ENCODE measurements around the gene RMI2. TPM values are rescaled to one million over a fixed set of nuclear protein-coding genes. Genes with fewer than 3 reads are reported as not detected.

RMI2 gene
- total RNA-seq, 1 donor from 2014 or later = 0.70 TPM

DNA sequence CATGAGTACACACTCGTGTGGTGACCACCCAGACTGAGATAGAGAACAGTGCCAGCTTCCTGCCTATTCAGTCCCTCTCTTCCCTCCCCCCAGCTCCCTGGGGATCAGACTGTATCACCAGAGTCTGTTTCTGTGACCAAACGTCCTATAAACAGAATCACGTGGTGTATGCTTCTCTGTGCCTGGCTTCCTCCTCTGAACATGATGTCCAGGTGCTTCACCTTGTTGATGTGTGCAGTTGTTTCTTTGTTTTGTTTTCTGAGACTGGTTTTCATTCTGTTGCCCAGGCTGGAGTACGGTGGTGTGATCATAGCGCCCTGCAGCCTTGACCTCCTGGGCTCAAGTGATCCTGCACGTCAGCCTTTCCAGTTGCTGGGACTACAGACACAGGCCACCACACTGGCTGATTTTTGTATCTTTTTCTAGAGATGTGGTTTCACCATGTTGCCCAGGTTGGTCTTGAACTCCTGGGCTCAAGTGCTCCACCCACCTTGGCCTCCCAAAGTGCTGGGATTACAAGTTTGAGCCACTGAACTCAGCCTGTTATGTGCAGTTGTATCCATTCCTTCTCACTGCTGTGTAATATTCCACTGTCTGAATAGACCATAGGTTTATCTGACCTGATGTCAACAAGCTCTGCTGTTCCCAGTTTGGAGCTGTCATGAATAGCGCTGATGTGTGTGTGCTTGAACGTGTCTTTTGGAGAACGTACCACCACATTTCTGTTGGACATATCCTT, 35.2 kb upstream of the RMI2 start:
- ATAC-seq (peak; percentile 56), DNase-seq (ENCODE audit: low spot score) (no peak)

DNA sequence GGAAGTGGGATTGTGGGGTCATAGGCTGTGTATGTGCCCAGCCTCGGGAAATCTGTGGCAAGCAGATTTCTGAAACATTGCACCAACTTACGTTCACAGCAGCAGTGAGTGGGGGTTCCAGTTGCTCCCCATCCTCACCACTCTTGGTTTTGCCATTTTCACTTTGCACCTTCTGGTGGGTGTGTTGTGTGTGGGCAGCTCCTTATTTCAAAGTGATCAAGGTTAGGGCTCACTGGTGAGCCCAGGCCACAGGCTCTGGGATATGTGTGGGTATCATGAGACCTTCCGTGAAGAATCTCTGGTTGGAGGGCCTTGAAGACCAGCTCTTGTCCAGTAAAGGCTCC, 34.7 kb upstream of the RMI2 start:
- DNase-seq (ENCODE audit: low spot score) = no peak
- ATAC-seq = no peak

DNA sequence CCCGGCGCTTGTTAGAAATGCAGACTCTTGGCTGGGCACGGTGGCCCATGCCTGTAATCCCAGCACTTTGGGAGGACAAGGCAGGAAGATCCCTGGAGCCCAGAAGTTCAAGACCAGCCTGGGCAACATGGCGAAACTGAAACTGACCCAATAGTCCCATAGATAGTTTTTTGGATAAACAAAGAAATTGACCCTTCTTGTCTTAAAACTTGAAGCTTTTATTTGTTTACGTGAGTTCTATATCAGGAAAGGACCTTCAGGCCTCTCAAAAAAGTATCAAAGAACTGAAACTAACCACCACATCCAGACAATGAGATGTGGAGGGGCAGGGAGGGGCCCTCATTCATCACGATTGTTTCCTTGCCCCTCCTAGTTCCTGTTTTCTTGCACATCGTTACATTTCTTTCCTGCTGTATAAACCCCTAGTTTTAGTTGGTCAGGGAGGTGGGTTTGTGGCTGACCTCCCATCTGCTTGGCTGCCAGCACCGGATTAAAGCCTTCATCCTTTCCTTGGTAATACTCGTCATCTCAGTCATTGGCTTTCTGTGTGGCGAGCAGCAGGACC, 34.2 kb upstream of the RMI2 start:
- ATAC-seq = no peak
- DNase-seq (ENCODE audit: low spot score) = no peak

DNA sequence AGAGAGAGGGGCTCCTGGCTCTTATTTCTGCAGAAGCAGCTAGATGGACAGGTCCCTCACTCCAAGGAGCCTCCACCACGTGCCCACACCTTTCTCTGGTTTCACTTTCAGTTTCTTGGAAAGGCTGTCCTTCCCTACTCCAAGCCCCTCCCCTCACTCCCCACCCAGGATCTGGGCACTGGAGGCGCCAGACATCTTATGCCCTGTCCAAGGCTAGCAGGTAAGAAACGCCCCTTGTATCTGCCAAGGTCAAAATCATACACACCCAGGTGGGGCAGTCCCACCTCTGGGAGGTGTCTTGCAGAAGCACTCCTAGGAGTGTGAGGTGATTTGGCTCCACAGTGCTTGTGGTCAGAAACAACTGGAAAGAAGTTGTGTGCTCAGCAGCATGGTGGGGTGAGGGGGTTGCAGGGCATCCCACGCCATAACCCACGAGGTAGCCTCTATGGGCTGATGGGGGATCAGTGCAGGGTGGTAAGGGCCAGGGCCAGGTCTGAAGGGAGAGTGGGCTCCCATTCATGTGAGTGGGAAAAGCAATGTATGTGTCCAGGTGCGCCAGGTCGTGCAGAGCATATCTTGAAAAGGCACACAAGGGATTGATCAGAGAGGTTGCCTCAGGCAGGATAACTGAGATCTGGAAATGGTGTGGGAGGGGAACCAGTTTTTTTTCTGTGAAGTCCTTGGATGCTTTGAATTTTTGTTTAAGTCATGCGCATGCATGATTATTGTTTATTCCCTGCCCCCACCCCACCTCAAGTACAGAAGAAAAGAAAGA, 32.4 kb upstream of the RMI2 start:
- no peak for DNase-seq (ENCODE audit: low spot score)
- peak; percentile 52 for ATAC-seq

DNA sequence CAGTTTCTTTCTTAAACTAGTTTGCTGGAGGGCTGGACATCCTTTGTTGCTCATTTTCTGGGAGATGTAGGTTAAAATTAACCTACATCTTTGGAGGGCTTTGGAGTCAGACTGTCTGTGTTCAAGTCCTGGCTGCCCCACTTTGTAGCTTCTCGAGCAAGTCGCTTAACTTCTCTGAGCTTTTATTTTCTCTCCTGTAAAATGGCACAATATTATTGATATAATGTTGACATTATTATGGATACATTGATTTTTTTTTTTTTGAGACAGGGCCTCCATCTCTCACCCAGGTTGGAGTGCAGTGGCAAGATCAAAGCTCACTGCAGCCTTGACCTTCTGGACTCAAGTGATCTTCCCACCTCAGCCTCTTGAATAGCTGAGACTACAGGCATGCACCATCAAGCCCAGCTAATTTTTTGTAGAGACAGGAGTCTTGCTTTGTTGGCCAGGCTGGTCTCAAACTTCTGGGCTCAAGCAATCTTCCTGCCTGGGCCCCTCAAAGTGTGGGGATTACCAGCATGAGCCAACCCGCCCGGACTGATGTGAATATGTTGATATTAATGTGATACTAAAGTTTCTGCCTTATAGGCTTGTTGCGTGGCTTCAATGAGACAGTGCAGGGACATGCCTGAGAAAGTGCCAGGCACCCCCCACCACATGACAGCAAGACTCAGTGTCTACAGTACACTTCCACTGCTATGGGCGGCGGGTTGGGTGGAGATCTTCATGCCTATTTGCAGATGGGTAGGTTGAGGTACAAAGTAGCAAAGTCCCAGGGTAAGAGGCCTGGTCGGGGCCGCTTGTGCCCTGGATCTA, 31.6 kb upstream of the RMI2 start:
- no peak for ATAC-seq

DNA sequence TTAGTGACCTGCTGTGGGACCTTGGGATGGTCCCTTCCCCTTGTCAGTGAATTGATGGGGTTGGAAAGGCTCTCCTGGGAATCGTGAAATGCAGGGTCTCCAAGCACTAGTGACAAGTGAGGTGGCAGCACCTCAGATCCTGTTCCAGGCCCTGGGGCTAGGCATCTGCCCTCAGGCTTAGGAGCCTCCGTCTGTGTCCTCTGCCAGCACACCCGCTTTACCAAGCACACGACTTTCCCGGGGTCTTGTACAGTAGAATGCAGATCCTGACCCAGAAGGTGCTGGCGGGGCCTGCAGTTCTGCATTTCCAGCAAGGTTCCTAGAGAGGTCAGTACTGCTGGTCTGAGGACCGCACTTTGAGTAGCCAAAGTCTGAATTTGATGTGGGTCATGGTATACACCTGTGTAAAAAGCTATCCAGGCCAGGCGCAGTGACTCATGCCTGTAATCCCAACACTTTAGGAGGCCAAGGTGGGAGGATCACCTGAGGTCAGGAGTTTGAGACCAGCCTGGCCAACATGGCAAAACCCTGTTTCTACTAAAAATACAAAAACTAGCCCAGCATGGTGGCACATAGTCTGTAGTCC, 30.9 kb upstream of the RMI2 start:
- ATAC-seq (no peak), DNase-seq (ENCODE audit: low spot score) (no peak)

More for the DNA sequence above, 31.6 kb upstream of the RMI2 start:
- DNase-seq (ENCODE audit: low spot score) = no peak

DNA sequence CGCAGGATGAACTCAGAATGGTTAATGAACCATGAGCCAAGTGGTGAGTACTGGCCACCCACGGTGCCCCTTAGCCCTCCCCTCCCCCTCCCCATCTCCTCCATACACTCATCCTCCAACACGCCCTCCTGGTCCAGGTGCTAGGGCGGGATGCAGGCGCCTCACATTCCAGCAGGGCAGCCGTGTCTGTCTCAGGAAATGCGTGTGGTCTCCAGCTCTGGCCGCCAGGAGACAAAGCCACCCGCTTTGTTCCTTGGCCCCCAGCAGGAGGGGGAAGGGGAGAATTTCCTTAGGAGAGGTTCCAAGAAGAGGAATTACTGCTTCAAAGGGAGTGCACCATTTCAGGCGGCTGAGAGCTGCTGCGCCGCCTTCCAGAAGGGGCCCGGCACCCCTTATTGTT, 29.7 kb upstream of the RMI2 start:
- no peak for ATAC-seq
- DNase-seq (ENCODE audit: low spot score) = no peak

DNA sequence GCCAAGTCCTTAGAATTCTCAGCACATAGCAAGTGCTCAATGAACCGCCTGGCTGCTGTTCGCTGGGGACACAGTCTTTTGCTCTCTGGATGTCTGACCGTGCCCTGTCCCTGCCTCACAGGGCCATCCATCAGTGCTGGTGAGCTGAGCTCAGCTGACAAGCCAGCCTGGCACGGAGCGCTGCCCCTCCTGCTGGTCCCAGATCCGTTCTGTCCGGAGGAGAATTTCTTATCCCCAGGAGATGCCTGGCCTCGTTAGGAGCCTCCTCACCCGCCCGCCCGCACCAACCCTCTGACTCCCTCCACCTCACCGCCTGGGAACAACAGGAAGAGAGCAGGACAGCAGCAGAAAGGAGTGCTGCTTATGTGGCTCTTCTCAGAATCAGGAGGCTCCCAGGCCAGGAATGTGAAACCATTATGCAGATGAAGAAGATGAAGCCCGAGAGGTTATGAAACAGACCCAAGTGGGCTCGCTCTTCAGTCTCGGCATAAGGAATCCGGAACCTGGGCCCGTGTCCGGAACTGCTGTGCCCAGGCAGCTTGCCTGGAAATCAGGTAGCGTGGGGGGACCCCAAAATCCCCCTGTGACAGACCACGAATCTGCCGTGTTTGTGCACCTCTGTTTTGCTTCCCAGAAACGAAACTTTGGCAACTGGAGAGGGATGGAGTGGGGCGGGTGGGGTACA, 28.8 kb upstream of the RMI2 start:
- no peak for DNase-seq (ENCODE audit: low spot score)
- no peak for ATAC-seq

DNA sequence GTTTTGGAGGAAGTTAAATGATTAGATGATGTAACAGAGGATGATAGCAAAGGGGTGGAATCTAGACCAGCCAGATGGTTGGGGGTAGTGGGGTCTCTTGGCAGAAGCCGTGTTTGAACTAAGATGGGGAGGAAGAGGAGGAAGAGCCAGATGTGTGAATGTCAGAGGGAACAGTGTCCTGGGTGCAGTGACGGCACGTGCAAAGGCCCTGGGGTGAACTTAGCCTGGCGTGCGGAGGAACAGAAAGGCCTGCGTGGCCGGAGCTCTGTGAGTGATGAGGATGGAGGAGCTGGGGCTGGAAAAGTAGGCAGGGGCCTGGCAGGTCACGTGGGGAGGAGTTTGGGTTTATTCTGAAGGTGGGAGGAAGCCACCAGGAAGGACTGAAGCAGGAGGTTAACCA, 26.4 kb upstream of the RMI2 start:
- DNase-seq (ENCODE audit: low spot score) = no peak
- no peak for ATAC-seq

DNA sequence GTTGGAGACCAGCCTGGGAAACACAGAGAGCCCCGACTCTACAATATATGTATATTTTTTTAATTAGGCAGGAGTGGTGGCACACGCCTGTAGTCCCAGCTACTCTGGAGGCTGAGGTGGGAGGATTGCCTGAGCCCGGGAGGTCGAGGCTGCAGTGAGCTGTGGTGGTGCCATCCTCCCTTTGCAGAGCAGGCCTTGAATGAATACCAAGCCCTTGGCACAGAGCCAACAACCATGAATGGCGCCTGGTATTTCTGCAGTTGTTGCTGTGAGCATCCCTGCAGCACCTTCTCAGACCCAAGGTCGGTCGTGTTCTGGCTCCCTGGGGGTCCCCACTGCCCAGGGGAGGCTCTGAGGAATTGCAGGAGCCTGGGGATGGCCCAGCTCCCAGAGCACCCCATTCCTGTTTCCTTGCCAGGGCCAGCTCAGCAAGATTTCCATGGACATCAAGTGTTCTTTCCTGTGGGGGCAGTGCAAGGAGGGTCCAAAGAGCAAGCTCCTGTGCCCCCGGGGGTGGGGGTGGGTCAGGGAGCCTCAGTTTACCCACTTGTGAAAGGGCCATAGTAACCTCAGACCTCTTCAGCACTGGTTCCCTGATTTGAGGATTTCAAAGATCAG, 25.6 kb upstream of the RMI2 start:
- no peak for DNase-seq (ENCODE audit: low spot score)

DNA sequence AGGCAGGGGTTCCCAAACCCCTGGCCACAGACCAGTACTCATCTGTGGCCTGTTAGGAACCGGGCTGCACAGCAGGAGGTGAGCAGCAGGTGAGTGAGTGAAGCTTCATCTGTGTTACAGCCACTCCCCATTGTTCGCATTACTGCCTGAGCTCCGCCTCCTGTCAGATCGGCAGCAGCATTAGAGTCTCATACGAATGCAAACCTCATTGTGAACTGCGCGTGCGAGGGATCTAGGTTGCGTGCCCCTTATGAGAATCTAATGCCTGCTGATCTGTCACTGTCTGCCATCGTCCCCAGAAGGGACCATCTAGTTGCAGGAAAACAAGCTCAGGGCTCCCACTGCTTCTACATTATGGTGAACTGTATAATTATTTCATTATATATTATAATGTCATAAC, 25.1 kb upstream of the RMI2 start:
- DNase-seq (ENCODE audit: low spot score) = no peak
- no peak for ATAC-seq

More for the DNA sequence above, 25.6 kb upstream of the RMI2 start:
- ATAC-seq = no peak

DNA sequence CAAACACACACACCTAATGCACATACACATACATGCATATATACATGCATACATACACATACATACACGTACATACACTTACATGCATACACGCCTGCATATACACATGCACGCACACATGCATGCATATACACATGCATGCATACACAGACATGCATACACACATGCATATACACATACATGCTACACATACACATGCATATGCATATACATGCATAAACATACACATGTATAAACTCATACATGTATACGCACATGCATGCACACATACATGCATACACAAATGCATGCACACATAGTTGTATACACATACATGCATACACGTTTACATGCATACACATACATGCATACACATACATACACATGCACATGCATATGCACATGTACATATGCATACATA, 23.6 kb upstream of the RMI2 start:
- DNase-seq (ENCODE audit: low spot score) (no peak), ATAC-seq (no peak)

DNA sequence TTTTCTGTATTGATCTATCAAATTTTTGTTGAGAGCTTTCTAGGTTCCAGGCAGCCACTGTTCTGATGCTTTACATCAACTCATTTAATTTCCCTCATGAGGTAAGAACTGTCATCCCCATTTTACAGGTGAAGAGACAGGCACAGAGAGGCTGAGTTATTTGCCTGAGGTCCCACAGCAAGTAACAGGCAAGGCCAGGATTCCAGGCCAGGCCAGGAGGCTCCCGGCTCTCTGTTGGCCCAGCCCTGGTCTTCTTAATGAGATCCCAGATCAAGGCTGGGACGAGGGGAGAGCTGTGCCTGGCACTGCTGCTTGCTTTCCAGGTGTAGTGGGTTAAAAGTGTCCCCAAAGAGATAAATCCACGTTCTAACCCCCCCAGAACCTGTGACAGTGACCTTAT, 22.4 kb upstream of the RMI2 start:
- DNase-seq (ENCODE audit: low spot score) = no peak
- no peak for ATAC-seq

DNA sequence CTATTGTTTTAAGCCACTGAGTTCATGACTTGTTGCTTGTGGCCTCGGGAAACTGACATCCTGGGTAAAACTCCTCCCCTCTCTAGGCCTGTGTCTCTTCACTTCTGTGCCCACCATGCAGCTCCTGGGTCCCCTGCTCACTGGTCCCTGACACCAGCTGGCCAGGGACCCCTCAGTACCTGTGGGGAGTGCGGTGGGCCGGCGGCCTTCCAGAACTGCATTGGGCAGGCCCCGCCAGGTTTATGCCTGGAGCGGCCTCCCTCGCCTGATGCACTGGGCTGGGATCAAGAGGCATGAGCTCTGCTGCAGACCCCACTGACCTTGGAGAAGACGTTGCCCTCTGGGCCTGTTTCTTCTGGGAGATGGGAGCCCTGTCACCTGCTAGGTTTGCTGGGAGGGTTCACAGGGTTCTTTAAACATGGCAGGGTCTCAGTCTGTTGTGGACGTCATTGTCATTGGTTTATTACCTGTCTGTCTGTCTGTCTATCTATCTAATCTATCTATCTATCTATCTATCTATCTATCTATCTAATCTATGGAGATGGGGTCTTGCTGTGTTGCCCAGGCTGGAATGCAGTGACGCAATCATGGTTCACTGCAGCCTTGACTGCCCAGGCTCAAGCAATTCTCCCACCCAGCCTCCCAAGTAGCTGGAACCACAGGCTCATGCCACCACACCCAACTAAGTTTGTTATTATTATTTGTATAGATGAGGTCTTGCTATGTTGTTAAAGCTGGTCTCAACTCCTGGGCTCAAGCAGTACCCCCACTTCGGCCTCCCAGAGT, 21.5 kb upstream of the RMI2 start:
- no peak for DNase-seq (ENCODE audit: low spot score)
- ATAC-seq = no peak

DNA sequence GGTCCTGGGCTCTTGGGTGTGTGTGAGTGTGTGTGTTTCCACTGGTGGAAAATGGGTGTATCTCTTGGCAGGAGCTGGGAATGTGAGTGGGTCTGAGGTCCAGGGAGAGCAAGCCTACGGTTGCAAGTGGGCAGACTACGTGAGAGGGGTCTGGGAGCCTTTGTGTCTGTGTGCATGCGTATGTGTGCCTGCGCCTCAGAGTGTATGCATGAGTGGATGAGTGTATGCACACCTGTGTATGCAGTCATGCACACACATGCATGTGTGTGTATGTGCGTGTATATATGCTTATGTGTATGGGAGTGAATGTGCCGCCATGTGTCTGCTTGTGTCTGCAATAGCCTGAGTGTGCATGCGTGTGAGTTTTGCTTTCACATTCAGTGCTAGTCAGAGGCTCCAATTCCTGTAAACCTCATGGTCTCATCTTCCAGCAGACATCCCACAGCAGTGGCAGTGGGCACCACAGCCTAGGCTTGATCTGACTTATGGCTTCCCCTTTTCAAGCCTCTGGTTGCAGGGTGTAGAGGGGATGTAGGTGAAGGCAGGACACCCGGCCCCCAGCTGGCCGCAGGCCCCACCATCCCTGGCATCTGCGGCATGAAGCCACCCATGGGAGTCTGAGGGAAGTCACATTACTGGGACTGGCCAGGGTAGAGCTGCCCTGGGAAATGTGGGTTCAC, 19.7 kb upstream of the RMI2 start:
- no peak for DNase-seq (ENCODE audit: low spot score)
- no peak for ATAC-seq

DNA sequence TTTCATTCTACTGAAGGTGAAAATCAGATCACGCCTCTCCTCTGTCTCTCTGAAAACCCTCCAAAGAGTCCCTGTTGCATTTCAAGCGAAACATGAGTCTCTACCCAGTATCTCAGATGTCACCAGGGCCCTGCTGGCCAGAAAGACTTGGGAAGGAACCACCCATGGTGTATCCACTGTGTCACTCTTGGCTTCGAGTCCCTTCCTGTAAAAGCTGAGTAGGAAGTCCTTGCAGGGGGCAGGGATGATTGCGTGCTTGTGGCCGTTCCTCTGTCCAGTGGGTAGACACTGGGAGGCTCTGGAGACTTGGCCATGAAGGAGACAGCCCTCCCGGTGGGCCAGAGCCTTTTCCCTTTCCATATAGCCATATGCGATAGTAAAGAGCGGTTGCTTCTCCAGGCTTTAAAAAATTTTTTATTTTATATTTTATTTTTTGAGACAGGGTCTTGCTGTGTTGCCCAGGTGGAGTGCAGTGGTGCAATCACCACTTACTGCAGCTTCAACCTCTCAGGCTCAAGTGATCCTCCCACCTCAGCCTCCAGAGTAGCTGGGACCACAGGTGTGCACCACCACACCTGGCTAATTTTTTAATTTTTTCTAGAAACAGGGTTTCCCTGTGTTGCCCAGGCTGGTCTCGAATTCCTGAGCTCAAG, 19.0 kb upstream of the RMI2 start:
- ATAC-seq (peak; percentile 10), DNase-seq (ENCODE audit: low spot score) (no peak)

DNA sequence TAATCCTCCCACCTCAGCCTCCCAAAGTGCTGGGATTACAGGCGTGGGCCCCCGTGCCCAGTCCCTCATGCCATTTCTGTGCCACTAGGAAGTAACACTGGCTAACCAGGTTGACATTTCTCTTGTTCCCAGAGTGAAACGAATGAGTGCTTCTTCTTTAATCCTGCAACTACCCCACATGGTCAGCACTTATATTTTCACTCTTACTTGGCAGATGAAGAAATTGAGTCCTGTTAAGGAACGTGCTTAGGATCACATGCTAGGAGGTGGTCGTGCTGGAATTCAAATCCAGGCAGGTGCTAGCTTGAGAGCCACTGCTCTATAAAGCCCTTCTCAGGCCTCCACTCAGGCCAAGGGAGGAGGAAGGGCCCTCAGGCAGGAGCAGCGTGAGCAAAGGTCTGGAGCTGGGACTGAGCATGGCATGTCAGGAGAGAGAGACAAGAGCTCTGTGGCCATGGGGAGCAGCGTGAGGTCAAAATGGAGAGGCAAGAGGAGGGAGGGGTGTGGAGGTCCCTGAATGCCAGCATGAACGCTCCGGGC, 18.5 kb upstream of the RMI2 start:
- DNase-seq (ENCODE audit: low spot score) = no peak
- no peak for ATAC-seq

Measured in left lobe of liver (tissue), 2 donors.